NCI-H146 treated with DMSO at 0.1 percent for 48 hours (cell line): ENCODE results near the gene FPR3.
"Not testable (repeated sequence)": the region's sequence is repeated elsewhere in the genome, so short reads cannot be mapped to it uniquely, and the experiment has no call there.

Experiments
- DNase-seq: peaks from one replicate; lab custom pipeline; 2025; ENCODE audit not compliant: unreplicated experiment; lab: John Stamatoyannopoulos, UW

Gene FPR3

DNA sequence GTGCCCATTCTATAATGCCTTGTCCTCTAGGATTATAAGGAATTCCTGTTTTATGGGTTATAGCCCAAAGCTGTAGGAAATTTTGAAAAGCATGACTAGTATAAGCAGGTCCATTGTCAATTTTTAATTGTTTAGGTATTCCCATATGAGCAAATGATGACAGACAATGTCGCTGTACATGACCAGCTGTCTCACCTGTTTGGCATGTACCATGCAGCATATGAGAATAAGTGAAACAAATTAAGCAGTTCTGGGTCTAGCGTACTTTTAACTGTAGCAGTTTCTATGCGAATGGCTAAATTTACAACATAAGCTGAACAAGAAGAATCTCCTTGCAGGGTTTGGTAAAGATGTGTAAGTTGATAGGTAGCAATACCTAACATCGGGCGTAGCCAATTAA lies 11.6 kb downstream of the FPR3 start:
- DNase-seq: not testable (repeated sequence)

DNA sequence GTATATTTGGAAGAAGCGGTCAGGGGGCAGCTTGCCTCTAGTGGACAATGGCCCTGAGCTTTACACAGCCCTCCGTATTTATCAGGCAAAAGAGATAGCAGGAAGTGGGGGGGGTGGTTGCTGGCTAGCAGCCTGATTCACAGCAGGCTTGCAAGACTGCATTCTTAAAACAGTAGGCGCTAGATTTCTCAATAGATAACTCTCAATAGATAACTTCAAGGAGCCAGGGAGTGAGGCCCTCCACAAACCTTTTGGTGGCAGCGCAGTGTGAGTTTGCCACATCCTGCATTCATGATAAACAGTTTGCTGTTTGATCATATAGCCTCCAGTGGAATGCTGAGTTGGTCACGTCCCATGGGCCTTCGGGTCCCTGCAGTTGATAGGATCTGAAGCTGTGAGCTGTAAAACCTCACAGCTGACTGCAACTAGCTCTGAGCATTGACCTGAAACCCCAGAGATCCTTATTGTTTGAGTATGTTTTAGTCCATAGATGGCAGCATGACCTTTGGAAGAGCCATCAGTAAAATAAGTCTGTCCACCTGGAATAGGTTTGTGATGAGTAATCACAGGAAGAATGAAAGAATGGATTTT lies 12.2 kb downstream of the FPR3 start:
- DNase-seq: no peak

DNA sequence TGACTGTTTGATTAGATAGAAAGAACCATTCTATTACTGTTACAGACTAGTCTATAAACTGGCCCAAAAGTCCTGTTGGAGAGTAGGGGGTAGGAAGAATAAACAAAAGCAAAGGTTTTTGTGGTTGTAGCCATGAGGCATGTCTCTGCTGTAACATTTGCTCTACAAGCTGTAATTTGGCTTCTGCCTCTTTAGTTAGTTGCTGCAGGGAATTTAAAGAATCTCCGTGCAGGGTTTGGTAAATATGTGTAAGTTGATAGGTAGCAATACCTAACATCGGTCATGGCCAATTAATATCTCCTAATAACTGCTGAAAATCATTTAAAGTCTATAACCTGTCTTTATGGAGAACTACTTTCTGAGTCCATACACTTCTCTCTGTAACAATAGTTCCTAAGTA lies 13.0 kb downstream of the FPR3 start:
- no peak for DNase-seq

DNA sequence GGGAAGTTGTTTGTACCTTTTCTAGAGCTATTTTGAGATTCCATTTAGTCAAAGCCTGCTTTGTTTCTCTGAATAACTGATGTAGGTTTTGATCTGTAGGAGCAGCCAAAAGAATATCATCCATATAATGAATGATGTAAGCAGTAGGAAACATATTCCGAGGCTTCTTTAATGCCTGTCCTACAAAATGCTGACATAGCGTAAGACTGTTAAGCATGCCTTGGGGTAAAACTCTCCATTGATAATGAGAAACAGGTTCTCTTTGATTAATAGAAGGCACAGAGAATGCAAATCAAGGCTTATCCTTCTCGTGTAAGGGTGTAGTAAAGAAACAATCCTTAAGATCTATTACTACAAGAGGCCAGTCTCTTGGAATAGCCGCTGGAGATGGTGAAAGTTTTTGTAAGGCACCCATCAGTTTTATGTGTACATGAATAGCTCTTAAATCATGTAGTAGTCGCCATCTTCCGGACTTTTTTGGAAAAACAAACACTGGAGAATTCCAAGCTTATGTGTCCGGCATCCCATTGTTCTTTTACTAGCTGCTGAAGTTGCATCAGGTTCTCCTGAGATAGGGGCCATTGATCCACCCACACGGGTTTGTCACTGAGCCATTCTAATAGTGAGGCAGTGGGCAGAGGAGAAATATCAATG lies 13.5 kb downstream of the FPR3 start:
- no peak for DNase-seq

DNA sequence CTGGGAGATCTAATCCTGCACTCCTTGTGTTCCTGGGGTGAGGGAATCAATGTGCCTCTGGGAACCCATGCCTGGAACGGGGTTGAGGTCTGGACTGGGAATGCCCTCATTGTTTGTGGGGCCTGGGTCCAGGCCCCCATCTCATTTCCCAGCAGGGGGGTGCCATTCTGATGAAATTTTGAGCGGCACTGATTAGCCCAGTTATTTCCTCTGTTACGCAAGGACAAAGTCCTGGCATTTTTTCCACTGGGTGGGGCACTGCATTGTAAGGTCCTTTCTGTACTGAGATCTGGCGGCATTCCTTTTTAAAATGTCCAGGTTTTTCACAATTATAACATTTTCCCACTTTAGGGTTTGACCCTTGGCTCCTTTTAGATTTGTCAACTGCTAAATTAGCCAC lies 14.8 kb downstream of the FPR3 start:
- no peak for DNase-seq

DNA sequence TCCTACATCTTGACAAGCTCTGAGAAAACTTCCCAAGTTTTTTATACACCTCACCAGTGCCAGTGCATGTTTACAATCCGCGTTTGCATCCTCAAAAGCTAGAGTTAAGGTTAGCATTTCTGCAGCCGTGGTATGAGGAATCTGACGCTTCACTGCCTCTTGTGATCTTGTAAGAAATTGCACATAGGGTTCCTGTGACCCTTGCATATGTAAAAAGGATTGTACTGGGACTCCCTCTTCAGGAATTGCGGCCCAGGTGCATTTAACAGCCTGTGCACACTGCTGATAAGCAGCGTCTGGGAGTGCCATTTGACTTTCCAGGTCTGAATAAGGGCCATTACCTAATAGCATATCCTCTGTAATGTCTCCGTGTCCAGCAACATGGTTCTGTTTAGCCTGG lies 15.3 kb downstream of the FPR3 start:
- no peak for DNase-seq

DNA sequence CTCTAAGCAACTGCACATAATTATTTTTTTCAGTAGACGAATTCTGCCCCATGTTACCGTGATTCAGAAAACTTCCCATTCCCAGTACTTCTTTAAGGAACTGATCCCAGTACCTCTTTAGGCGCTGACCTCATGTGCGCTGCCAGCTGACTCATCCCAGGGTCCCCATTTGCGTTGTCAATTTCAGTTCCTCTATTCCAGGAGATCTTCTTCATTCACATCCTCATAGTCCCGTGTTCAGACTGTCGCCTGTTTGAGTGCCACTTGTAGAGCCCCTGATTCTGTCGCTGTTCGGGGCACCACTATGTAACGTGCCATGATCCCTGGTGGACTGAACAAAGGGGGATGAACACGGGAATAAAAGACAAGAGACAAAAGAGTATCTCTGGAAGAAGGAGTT lies 16.4 kb downstream of the FPR3 start:
- DNase-seq: no peak

DNA sequence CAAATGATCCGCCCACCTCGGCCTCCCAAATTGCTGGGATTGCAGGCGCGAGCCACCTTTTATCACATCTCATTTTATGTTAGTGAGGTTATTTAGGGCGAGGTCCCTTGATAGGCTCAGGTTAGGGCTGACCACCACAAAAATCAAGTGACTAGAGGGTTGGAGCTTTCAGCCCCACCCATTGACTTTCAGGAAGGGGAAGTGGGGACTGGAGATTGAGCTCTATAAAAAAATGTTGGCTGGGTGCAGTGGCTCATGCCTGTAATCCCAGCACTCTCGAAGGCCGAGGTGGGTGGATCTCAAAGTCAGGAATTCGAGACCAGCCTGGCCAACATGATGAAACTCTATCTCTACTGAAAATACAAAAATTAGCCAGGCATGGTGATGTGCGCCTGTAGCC lies 20.1 kb downstream of the FPR3 start:
- no peak for DNase-seq

DNA sequence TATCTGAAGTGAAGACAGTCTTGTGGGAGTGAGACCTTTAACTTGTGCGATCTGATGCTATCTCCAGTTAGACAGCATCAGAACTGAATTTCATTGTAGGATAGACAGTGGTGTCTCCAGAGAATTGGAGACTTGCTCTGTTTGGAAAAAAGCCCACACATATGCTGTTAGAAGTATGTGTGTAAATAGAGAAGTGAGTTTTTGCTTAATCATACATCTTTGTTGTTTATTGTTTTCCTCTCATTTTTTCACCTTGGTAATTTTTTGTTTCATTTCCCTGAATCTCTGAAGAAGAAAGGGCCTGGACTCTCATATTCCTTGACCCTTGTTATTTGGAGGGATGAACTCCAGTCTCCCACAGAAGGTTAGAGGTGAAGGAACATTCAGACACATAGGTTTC lies 21.8 kb downstream of the FPR3 start:
- DNase-seq: no peak

DNA sequence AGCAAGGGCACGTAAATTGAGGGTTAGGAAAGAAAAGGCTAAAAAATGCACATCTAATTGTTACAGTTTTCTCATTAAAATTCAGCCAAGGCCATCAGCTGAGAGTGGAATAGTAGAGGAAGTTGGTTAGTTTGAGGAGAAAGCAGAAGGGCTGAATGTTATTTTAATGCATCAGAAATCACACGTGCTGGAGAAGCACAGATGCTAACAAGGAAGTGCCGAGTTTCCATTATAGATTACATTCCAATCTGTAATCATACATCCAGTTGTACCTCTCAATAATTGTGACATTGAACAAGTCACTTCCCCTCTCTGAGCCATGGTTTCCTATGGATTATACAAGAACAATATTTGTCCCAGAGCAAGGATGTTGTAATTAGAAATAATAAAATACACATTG lies 25.1 kb downstream of the FPR3 start:
- no peak for DNase-seq

DNA sequence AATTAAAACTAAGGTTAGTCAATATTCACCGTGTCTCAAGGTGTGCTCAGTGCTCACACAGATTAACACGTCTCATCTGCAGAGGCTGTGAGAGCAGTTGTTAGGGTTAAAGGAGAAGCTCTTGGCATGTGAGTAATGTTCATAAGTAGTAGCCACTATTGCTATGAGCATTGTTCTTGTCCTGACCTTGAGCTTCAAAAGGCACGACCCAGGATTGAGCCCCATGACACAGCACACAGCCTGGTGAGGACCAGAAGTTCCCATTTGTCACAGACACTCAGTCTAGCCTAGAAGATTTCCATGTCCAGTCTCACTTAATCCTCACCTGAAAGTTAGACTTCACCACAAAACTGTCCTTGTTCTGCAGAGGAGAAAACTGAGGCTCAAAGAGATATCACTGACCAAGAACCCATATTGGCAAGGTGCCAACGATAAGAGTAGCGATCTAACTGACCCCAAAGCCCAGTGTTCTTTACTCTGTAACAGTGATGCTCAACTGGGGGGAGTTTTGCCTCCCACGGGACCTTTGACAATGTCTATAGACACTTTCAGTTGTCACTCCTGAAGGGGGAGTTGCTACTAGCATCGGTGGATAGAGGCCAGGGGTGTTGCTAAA lies 26.0 kb downstream of the FPR3 start:
- DNase-seq: no peak

DNA sequence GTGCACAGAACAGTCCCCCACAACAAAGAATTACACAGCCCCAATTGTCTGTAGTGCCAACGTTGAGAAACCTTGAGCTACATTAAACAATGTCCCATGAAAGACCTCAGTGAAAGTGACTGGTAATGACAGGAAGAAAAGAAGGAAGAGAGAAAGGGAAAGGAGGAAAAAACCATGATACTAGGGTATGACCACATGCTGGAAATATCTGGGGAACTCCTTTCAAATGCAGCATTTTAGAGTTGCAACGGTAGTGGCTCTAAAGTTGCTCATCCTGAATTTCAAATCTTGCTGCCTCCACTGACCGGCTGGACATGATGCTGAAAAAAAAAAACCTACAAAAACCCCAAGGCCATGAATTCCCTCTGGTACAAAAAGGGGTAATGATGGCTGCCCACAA lies 26.5 kb downstream of the FPR3 start:
- no peak for DNase-seq

DNA sequence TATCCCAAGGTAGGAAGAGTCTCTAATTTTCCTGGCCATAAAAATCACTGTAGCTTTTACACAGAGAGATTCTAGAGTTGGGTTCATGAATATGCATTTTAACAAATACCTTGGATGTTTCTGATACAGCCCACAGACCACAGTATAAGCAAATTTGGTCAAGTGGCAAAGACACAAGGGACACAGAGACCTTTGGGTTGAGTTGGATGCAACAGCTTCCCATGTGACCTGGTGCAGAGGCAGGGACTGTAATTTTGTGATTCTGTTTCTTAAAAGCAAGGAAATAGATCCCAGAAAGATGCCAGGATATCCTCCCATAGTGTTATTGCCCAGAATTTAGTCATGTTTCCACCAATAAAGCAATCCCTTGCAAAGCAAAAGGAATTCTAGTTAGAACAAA lies 27.0 kb downstream of the FPR3 start:
- DNase-seq: no peak

DNA sequence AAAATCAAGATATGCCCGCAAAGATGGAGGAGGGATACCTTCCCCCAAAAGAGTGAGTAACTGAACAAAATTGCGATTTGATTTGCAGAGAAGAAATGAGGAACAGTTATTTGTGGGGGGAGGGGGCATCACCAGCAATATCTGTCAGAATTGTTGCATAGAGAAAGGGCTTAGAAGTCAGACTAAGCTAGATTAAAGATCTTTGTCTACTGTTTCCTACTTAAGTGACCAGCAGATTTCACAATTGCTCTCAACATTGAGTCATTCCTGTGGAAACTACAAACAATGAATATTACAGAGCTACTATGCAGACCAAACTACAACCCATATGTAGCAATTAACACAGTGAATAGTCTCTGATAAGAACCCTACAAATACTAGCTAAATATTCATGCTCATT lies 27.4 kb downstream of the FPR3 start:
- no peak for DNase-seq

DNA sequence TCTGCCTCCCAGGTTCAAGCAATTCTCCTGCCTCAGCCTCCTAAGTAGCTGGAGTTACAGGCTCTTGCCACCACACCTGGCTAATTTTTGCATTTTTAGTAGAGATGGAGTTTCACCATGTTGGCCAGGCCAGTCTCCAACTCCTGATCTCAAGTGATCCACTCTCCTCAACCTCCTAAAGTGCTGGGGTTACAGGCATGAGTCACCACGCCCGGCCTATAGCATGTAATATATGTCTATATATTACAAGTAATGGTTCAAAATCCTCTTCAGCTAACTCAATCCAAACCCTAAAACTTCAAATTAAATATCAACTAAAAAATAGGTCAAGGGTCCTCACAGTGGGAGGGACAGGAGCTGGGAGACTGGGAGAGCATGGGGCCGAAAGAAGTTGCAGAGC lies 28.0 kb downstream of the FPR3 start:
- DNase-seq: no peak

DNA sequence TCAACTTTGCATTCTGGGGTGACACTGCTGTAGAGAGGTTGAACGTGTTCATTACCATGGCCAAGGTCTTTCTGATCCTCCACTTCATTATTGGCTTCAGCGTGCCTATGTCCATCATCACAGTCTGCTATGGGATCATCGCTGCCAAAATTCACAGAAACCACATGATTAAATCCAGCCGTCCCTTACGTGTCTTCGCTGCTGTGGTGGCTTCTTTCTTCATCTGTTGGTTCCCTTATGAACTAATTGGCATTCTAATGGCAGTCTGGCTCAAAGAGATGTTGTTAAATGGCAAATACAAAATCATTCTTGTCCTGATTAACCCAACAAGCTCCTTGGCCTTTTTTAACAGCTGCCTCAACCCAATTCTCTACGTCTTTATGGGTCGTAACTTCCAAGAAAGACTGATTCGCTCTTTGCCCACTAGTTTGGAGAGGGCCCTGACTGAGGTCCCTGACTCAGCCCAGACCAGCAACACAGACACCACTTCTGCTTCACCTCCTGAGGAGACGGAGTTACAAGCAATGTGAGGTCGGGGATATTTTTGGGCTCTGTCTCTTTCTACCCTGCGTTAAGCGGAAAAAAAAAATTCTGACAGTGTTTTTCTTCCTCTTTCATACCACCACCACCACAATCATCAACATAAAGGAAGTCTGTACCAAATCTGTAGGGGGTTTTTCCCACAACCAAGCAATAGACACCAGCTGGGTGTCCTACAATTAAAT lies 29.5 kb downstream of the FPR3 start:
- DNase-seq: no peak

DNA sequence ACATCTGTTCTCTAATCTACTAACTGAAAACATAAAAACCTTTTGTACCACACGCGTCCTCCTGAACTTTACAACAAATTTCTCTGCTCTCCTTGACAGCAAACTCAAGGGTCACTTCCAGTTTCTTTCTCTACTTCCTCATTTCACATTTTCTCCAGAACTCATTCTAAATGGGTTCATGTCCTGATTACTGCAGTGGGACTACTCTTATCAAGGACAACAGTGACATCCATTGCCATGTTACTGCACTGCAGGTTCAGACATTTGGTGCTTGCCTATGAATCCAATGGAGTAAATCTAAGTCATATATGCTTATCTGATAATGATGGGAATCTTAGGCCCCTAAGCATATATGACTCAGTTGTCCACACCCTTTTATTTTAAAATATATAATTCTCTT lies 35.3 kb downstream of the FPR3 start:
- DNase-seq: no peak

DNA sequence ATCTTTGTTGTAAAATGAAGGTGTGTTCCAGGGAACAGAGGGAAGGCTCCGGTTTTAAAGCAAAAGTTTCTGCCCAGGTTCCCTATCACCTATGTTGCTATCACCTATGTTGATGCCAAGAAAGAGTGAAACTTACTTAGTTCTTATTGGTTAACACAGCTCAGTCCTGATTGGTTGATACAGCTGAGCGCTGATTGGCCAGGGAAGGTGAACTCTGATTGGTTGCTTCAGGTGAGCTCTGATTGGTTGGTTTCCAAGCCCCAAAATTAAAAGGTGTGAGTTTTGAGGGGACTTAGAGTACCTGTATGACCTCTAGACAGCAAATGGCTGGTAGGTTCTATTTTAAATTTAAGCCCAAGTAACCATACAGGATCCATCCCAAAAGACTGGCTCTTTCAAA lies 42.2 kb downstream of the FPR3 start:
- no peak for DNase-seq

DNA sequence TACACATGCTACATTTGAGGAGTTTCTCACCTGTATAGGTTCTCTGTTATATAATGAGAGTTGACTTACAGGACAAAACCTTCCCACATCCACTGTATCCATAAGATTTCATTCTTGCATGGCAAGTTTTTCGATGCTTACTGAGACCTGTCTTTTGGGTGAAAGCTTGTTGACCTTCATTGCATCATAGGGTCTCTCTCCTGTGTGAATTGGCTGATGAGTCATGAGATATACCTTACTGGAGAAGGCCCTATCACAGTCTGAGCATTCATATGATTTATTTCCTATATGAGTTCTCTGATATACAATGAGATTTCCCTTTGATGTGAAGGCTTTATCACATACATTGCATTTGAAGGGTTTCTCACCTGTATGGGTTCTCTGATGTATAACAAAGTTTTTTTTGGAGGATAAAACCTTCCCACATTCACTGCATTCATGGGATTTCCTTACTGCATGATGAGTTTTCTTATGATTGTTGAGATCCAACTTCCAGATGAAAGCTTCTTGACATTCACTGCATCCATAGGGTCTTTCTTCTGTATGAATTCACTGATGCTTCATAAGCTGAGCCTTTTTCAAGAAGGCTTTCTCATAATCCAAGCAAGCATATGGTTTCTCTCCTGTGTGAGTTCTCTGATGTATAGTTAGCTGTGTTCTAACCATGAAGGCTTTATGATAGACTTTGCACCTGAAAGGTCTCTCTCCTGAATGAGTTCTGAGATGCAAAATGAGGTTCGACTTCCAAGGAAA lies 67.1 kb downstream of the FPR3 start:
- DNase-seq: no peak

DNA sequence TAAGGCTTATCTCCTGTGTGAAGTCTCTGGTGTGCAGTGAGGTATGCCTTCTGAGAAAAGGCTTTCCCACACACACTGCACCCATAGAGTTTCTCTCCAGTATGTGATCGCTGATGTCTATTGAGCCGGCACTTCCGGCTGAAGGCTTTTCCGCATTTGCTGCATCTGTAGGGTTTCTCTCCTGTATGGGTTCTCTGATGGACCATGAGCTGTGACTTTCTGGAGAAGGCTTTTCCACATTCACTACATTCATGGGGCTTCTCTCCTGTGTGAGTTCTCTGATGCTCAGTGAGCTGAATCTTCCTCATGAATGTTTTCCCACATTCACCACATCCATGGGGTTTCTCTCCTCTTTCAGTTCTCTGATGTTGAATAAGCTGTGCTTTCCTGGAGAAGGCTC lies 78.1 kb downstream of the FPR3 start:
- DNase-seq: no peak
